Fibroblast of lung (primary cell): ENCODE data around the gene CCR7. TPM values are rescaled to one million over a fixed set of nuclear protein-coding genes. Genes with fewer than 3 reads are reported as not detected.

Experiments
- DNase-seq, 2 donors: peaks; one replicate each; pipeline versions ENCODE4 v3.0.0 to v3.0.0-alpha.2; 2010; ENCODE audit warnings: low read depth in 2 of 2
- H2AFZ ChIP-seq: 2 replicates; pipeline ENCODE4 v1.5.1; 2012; ENCODE audit warnings: low read length, control low read depth, inconsistent platforms
- H3K27ac ChIP-seq: 2 replicates; pipeline ENCODE4 v1.5.1; 2011; ENCODE audit warnings: low read length, control low read depth; ENCODE audit not compliant: insufficient read depth
- H3K27me3 ChIP-seq: 2 replicates; pipeline ENCODE4 v1.5.1; 2011; ENCODE audit warnings: mild to moderate bottlenecking, low read length; ENCODE audit not compliant: control insufficient read depth, insufficient read depth
- H3K36me3 ChIP-seq: 2 replicates; pipeline ENCODE4 v1.5.1; 2011; ENCODE audit warnings: low read length; ENCODE audit not compliant: control insufficient read depth, insufficient read depth
- H3K4me1 ChIP-seq: 2 replicates; pipeline ENCODE4 v1.5.1; 2011; ENCODE audit warnings: low read length; ENCODE audit not compliant: control insufficient read depth, insufficient read depth; ENCODE audit errors: extremely low read depth
- H3K4me2 ChIP-seq: 2 replicates; pipeline ENCODE4 v1.5.1; 2011; ENCODE audit warnings: low read length, control low read depth; ENCODE audit not compliant: insufficient read depth; ENCODE audit errors: extremely low read depth
- H3K4me3 ChIP-seq, 4 experiments: fragments of 200-600 bp in 1 of 4; sonication (generic) in 1 of 4; replicated peaks in 1 of 4; 2 replicates each; pipeline ENCODE4 v1.5.1; 2011 to 2016; ENCODE audit warnings: low read length in 4 of 4, low read depth in 3 of 4, mild to moderate bottlenecking in 3 of 4, control low read depth in 2 of 4, inconsistent platforms in 1 of 4, mixed read lengths in 1 of 4; ENCODE audit not compliant: insufficient read depth in 1 of 4; ENCODE audit errors: control extremely low read depth in 1 of 4
- H3K79me2 ChIP-seq: 2 replicates; pipeline ENCODE4 v1.5.1; 2012; ENCODE audit warnings: mild to moderate bottlenecking, low read length, inconsistent platforms; ENCODE audit not compliant: control insufficient read depth, insufficient read depth
- H3K9ac ChIP-seq: 2 replicates; pipeline ENCODE4 v1.5.1; 2011; ENCODE audit warnings: mild to moderate bottlenecking, low read length, control low read depth; ENCODE audit not compliant: insufficient read depth
- H3K9me3 ChIP-seq: 2 replicates; pipeline ENCODE4 v1.5.1; 2012; ENCODE audit warnings: low read depth, low read length; ENCODE audit not compliant: control insufficient read depth, insufficient read depth
- H4K20me1 ChIP-seq: 2 replicates; pipeline ENCODE4 v1.5.1; 2011; ENCODE audit warnings: low read length; ENCODE audit not compliant: control insufficient read depth, insufficient read depth; ENCODE audit errors: extremely low read depth
- CTCF ChIP-seq, 2 donors: IDR thresholded peaks in 1 of 2; conservative IDR thresholded peaks in 1 of 2; 1 replicate in 1 of 2; 2 replicates in 1 of 2; pipeline ENCODE4 v1.5.1; 2011 to 2012; ENCODE audit warnings: low read length in 2 of 2, control low read depth in 1 of 2, inconsistent platforms in 1 of 2, low read depth in 1 of 2, mild to moderate bottlenecking in 1 of 2
- EZH2 ChIP-seq: IDR thresholded peaks from 2 replicates; pipeline ENCODE4 v1.5.1; 2012; ENCODE audit warnings: low read length, control low read depth, mild to moderate bottlenecking; ENCODE audit errors: missing control alignments
- polyA plus RNA-seq, 2 donors: library from polyadenylated mRNA; depleted of rRNA in 1 of 2; stranded (reverse) in 1 of 2; unstranded in 1 of 2; fragments of >200 nt; gene quantifications; 2 replicates each; pipeline ENCODE4 v1.2.1, GENCODE V29; 2011 to 2012; ENCODE audit warnings: missing spikeins in 1 of 2
- total RNA-seq: library from RNA; depleted of rRNA; stranded (reverse); fragments of >200 nt; gene quantifications from 2 replicates; pipeline ENCODE4 v1.2.1, GENCODE V29; 2014

CCR7 gene
- total and polyA plus RNA-seq, 2 donors (not counting 1 experiment from before 2014, with no cell fraction given) = under 0.01 to 0.10 TPM

GRCh38 chr17:40509626-40510327, 55.5 kb downstream of the CCR7 start:
- no peak for TF ChIP-seq CTCF (conservative IDR thresholded peaks at IDR 0.05 in 1 of 2, IDR thresholded peaks at IDR 0.05 in 1 of 2; ENCODE audit: low read depth in 1 of 2, low read length in 2 of 2)
- TF ChIP-seq EZH2 = no peak
- Histone ChIP-seq H3K4me2 (no peak overlapping the region), H3K27me3 (no peaks in the 10 kb centered on the region), H3K79me2 (no peaks in the 10 kb centered on the region), H2AFZ (no peak overlapping the region), H3K27ac (no peak overlapping the region), H4K20me1 (no peaks in the 10 kb centered on the region), H3K36me3 (no peaks in the 10 kb centered on the region), H3K9ac (no peak overlapping the region), H3K9me3 (no peaks in the 10 kb centered on the region), H3K4me1 (peaks cover 11% of the 10 kb centered on the region), H3K4me3 (no peak overlapping the region)
- no peak for DNase-seq

- Histone ChIP-seq H3K79me2 (no peaks in the 10 kb centered on the region), H3K27me3 (peaks cover 3% of the 10 kb centered on the region), H3K36me3 (no peaks in the 10 kb centered on the region), H4K20me1 (no peaks in the 10 kb centered on the region), H3K9ac (no peak overlapping the region), H3K4me2 (no peak overlapping the region), H3K9me3 (no peaks in the 10 kb centered on the region), H3K4me3 (no peak overlapping the region), H3K27ac (no peak overlapping the region), H2AFZ (no peak overlapping the region), H3K4me1 (peaks cover 4% of the 10 kb centered on the region)
- no peak for DNase-seq
- no peak for TF ChIP-seq EZH2
- no peak for TF ChIP-seq CTCF (conservative IDR thresholded peaks at IDR 0.05 in 1 of 2, IDR thresholded peaks at IDR 0.05 in 1 of 2; ENCODE audit: low read depth in 1 of 2, low read length in 2 of 2)
These were observed 58.5 kb downstream of the CCR7 start for GRCh38 chr17:40506786-40507185.

Other genes starting within 250 kb of the CCR7 start
- 3.9 and 4.3 TPM in 2 replicates for gene GJD3, start 200.7 kb downstream of the CCR7 start, total RNA-seq
- gene GJD3, start 200.7 kb downstream of the CCR7 start, polyA plus RNA-seq = 0.16 and 0.99 TPM in 2 replicates
- gene TOP2A, start 147.6 kb downstream of the CCR7 start, total RNA-seq = 4.9 and 41.6 TPM in 2 replicates
- gene TOP2A, start 147.6 kb downstream of the CCR7 start, polyA plus RNA-seq = 39.2 and 122 TPM in 2 replicates
- 312 and 436 TPM in 2 replicates for gene IGFBP4, start 122.0 kb downstream of the CCR7 start, total RNA-seq
- 685 and 1,130 TPM in 2 replicates for gene IGFBP4, start 122.0 kb downstream of the CCR7 start, polyA plus RNA-seq
- gene TNS4, start 63.8 kb downstream of the CCR7 start, total RNA-seq = under 0.01 TPM in 1 of 2 replicates, not detected in the other
- gene TNS4, start 63.8 kb downstream of the CCR7 start, polyA plus RNA-seq = 0.01 and 0.05 TPM in 2 replicates
- gene SMARCE1, start 82.3 kb upstream of the CCR7 start, total RNA-seq = 75.6 and 86.5 TPM in 2 replicates
- gene SMARCE1, start 82.3 kb upstream of the CCR7 start, polyA plus RNA-seq = 93.8 and 103 TPM in 2 replicates
- under 0.01 and 0.33 TPM in 2 replicates for gene KRT222, start 99.7 kb upstream of the CCR7 start, total RNA-seq
- gene KRT222, start 99.7 kb upstream of the CCR7 start, polyA plus RNA-seq = 0.05 TPM in 1 of 2 replicates, not detected in the other
- not detected in 2 replicates for gene KRT24, start 138.3 kb upstream of the CCR7 start, total RNA-seq
- gene KRT24, start 138.3 kb upstream of the CCR7 start, polyA plus RNA-seq = not detected in 2 replicates
- not detected in 2 replicates for gene KRT25, start 189.9 kb upstream of the CCR7 start, total RNA-seq
- not detected in 2 replicates for gene KRT25, start 189.9 kb upstream of the CCR7 start, polyA plus RNA-seq
- gene KRT26, start 206.7 kb upstream of the CCR7 start, total RNA-seq = not detected in 2 replicates
- not detected in 2 replicates for gene KRT26, start 206.7 kb upstream of the CCR7 start, polyA plus RNA-seq
- gene KRT27, start 217.1 kb upstream of the CCR7 start, total RNA-seq = not detected in 2 replicates
- gene KRT27, start 217.1 kb upstream of the CCR7 start, polyA plus RNA-seq = not detected in 2 replicates
- not detected in 2 replicates for gene KRT28, start 234.5 kb upstream of the CCR7 start, total RNA-seq
- not detected in 2 replicates for gene KRT28, start 234.5 kb upstream of the CCR7 start, polyA plus RNA-seq